ENCODE data around the gene DDI2. TPM values are rescaled to one million over a fixed set of nuclear protein-coding genes. Genes with fewer than 3 reads are reported as not detected.

Gene DDI2
- total and polyA plus RNA-seq, 9 of the 15 experiments (the other 6 are each of a cell fraction or from before 2014, with no cell fraction given), result 6.5 to 48.4 (median 21.2) TPM

GRCh38 chr1:15617173-15618076 is at the start of gene DDI2 (continued):
- TF ChIP-seq E2F1 (CRISPR knock-in tag; IDR thresholded peaks at IDR 0.05) (peak; percentile 72), ZNF444 (CRISPR knock-in tag; IDR thresholded peaks at IDR 0.05) (no peak), MTA1 (IDR thresholded peaks at IDR 0.05; ENCODE audit: borderline replicate concordance) (peak; percentile 61; the same call in 1 of the 2 replicates), KDM5B (IDR thresholded peaks at IDR 0.05; ENCODE audit: insufficient replicate concordance, low read depth, low read length) (peak; percentile 69), YY1 (IDR thresholded peaks at IDR 0.05; ENCODE audit: borderline replicate concordance in 1 of 3, control insufficient read depth in 1 of 3, extremely low read depth in 1 of 3, insufficient read depth in 3 of 3, insufficient read length in 1 of 3, insufficient replicate concordance in 2 of 3, low read depth in 1 of 3, low read length in 2 of 3) (peak in 2 of 3 experiments; percentile 72 to 73), ATF2 (CRISPR knock-in tag; IDR thresholded peaks at IDR 0.05) (peak; percentile 61; the same call in 1 of the 2 replicates), CAMTA2 (CRISPR knock-in tag; conservative IDR thresholded peaks at IDR 0.05) (0 out of 2 replicates have a peak, but pooled peaks have one; percentile 62), ZNF134 (CRISPR knock-in tag; conservative IDR thresholded peaks at IDR 0.05) (no peak), ZNF224 (CRISPR knock-in tag; IDR thresholded peaks at IDR 0.05) (0 out of 2 replicates have a peak, but pooled peaks have one; percentile 44), KAT7 (CRISPR knock-in tag; IDR thresholded peaks at IDR 0.05; ENCODE audit: borderline replicate concordance) (peak; percentile 90), SMAD4 (CRISPR knock-in tag; conservative IDR thresholded peaks at IDR 0.05) (peak; percentile 96), NCOA4 (IDR thresholded peaks at IDR 0.05; ENCODE audit: partially characterized antibody) (no peak), HMBOX1 (IDR thresholded peaks at IDR 0.05) (no peak), MED1 (CRISPR knock-in tag; IDR thresholded peaks at IDR 0.05; ENCODE audit: borderline replicate concordance) (0 out of 2 replicates have a peak, but pooled peaks have one; percentile 91), E2F6 (IDR thresholded peaks at IDR 0.05; ENCODE audit: borderline replicate concordance in 1 of 2, extremely low read depth in 1 of 2, insufficient read depth in 1 of 2, insufficient read length in 1 of 2, low read depth in 1 of 2, low read length in 1 of 2, poor library complexity in 1 of 2, severe bottlenecking in 1 of 2) (peak; percentile 77), LCOR (CRISPR knock-in tag; IDR thresholded peaks at IDR 0.05) (no peak), NKRF (IDR thresholded peaks at IDR 0.05; ENCODE audit: borderline replicate concordance) (peak; percentile 80; the same call in 1 of the 2 replicates), CBFA2T3 (IDR thresholded peaks at IDR 0.05) (0 out of 2 replicates have a peak, but pooled peaks have one; percentile 14)
